Lower leg skin (tissue), 3 donors: ENCODE results near the gene ANK2.

Source experiments
- CTCF ChIP-seq, 3 donors: fragments of 450-650 bp; IDR thresholded peaks; one replicate each; pipeline ENCODE4 v1.5.1; 2016; ENCODE audit warnings: antibody characterized with exemption in 3 of 3, mild to moderate bottlenecking in 3 of 3, moderate library complexity in 2 of 3
- POLR2A ChIP-seq, 2 donors: fragments of 450-650 bp; IDR thresholded peaks; one replicate each; pipeline ENCODE4 v1.6.1; 2016 to 2017; ENCODE audit warnings: antibody characterized with exemption in 2 of 2, mild to moderate bottlenecking in 1 of 2, moderate library complexity in 1 of 2

- no peak for TF ChIP-seq CTCF (IDR thresholded peaks at IDR 0.05)
- no peak for TF ChIP-seq POLR2A (IDR thresholded peaks at IDR 0.05)
Observed at GRCh38 chr4:113052379-113052951, 3.0 kb downstream of the ANK2 start.
